ENCODE measurements around the gene KLC3.

KLC3 gene

GRCh38 chr19:45363861-45364459 is 23.4 kb downstream of the KLC3 start:
- Histone ChIP-seq H3K36me3 (ENCODE audit: control insufficient read depth in 1 of 2, insufficient read depth in 2 of 2, low read depth in 1 of 2, low read length in 2 of 2) (peaks cover 44 to 64% of the 10 kb centered on the region in 2 experiments), H3K9ac (ENCODE audit: low read length) (no peak overlapping the region), H3K4me1 (ENCODE audit: control insufficient read depth, insufficient read depth, low read depth, low read length) (peaks cover 4% of the 10 kb centered on the region), H3K4me3 (ENCODE audit: insufficient read depth in 1 of 2, low read depth in 1 of 2, low read length in 2 of 2) (no peak overlapping the region), H2BK15ac (ENCODE audit: low read depth, poor library complexity, severe bottlenecking) (no peak overlapping the region), H3K4ac (ENCODE audit: low read depth in 1 of 2, low read length in 2 of 2) (no peak overlapping the region), H3K9me3 (ENCODE audit: control insufficient read depth, low read length) (no peaks in the 10 kb centered on the region), H4K91ac (ENCODE audit: low read length) (no peak overlapping the region), H3K18ac (ENCODE audit: low read depth in 1 of 2, low read length in 2 of 2) (no peak overlapping the region), H3K27me3 (ENCODE audit: control insufficient read depth in 1 of 2, insufficient read depth in 1 of 2, low read length in 2 of 2) (no peaks in the 10 kb centered on the region), H3K27ac (ENCODE audit: low read length, poor library complexity, severe bottlenecking) (no peak overlapping the region), H3K4me2 (ENCODE audit: low read length, poor library complexity, severe bottlenecking) (no peak overlapping the region), H2AK5ac (ENCODE audit: low read length, severe bottlenecking) (no peak overlapping the region), H2BK12ac (ENCODE audit: low read length in 2 of 2) (no peak overlapping the region), H3K79me1 (replicated peaks; ENCODE audit: low read length, poor library complexity, severe bottlenecking) (peaks cover 46% of the 10 kb centered on the region), H2BK120ac (ENCODE audit: low read depth, low read length) (no peak overlapping the region), H3K14ac (ENCODE audit: low read length in 2 of 2) (no peak overlapping the region), H2AFZ (ENCODE audit: low read depth, low read length) (no peak overlapping the region), H4K8ac (ENCODE audit: low read length) (no peak overlapping the region), H2BK5ac (ENCODE audit: low read depth, low read length, poor library complexity, severe bottlenecking) (no peak overlapping the region), H3K23ac (ENCODE audit: low read length in 2 of 2) (no peak overlapping the region)
- no peak for DNase-seq
- WGBS, result 95% methylated on average over 31 of the region's 44 CpGs

- Histone ChIP-seq H4K8ac (ENCODE audit: low read length) (no peak overlapping the region), H4K91ac (ENCODE audit: low read length) (no peak overlapping the region), H3K18ac (ENCODE audit: low read depth in 1 of 2, low read length in 2 of 2) (no peak overlapping the region), H3K14ac (ENCODE audit: low read length in 2 of 2) (no peak overlapping the region), H2AFZ (ENCODE audit: low read depth, low read length) (no peak overlapping the region), H3K27ac (ENCODE audit: low read length, poor library complexity, severe bottlenecking) (no peak overlapping the region), H3K4me1 (ENCODE audit: control insufficient read depth, insufficient read depth, low read depth, low read length) (peaks cover 7% of the 10 kb centered on the region), H3K36me3 (ENCODE audit: control insufficient read depth in 1 of 2, insufficient read depth in 2 of 2, low read depth in 1 of 2, low read length in 2 of 2) (peaks cover 36 to 58% of the 10 kb centered on the region in 2 experiments), H2BK15ac (ENCODE audit: low read depth, poor library complexity, severe bottlenecking) (no peak overlapping the region), H2BK12ac (ENCODE audit: low read length in 2 of 2) (no peak overlapping the region), H3K4ac (ENCODE audit: low read depth in 1 of 2, low read length in 2 of 2) (no peak overlapping the region), H2BK120ac (ENCODE audit: low read depth, low read length) (no peak overlapping the region), H2BK5ac (ENCODE audit: low read depth, low read length, poor library complexity, severe bottlenecking) (no peak overlapping the region), H3K27me3 (ENCODE audit: control insufficient read depth in 1 of 2, insufficient read depth in 1 of 2, low read length in 2 of 2) (no peaks in the 10 kb centered on the region), H3K79me1 (replicated peaks; ENCODE audit: low read length, poor library complexity, severe bottlenecking) (peaks cover 44% of the 10 kb centered on the region), H3K9ac (ENCODE audit: low read length) (no peak overlapping the region), H3K4me2 (ENCODE audit: low read length, poor library complexity, severe bottlenecking) (no peak overlapping the region), H3K9me3 (ENCODE audit: control insufficient read depth, low read length) (no peaks in the 10 kb centered on the region), H3K4me3 (ENCODE audit: insufficient read depth in 1 of 2, low read depth in 1 of 2, low read length in 2 of 2) (no peak overlapping the region), H2AK5ac (ENCODE audit: low read length, severe bottlenecking) (no peak overlapping the region), H3K23ac (ENCODE audit: low read length in 2 of 2) (no peak overlapping the region)
- no peak for DNase-seq
- WGBS, result 98% methylated on average over 12 of the region's 12 CpGs
Measured at GRCh38 chr19:45364696-45365095, 24.1 kb downstream of the KLC3 start.

GRCh38 chr19:45368127-45368526 is 27.6 kb downstream of the KLC3 start:
- H4K91ac ChIP-seq (ENCODE audit: low read length), result no peak overlapping the region
- H3K79me1 ChIP-seq (replicated peaks; ENCODE audit: low read length, poor library complexity, severe bottlenecking), result peaks cover 39% of the 10 kb centered on the region
- H3K4me2 ChIP-seq (ENCODE audit: low read length, poor library complexity, severe bottlenecking), result no peak overlapping the region
- no peak overlapping the region for H4K8ac ChIP-seq (ENCODE audit: low read length)
- H2BK12ac ChIP-seq (ENCODE audit: low read length in 2 of 2), result no peak overlapping the region
- H2BK5ac ChIP-seq (ENCODE audit: low read depth, low read length, poor library complexity, severe bottlenecking), result no peak overlapping the region
- no peak for DNase-seq
- H3K14ac ChIP-seq (ENCODE audit: low read length in 2 of 2), result no peak overlapping the region
- H3K27me3 ChIP-seq (ENCODE audit: control insufficient read depth in 1 of 2, insufficient read depth in 1 of 2, low read length in 2 of 2), result no peaks in the 10 kb centered on the region
- peaks cover 15 to 35% of the 10 kb centered on the region in 2 experiments for H3K36me3 ChIP-seq (ENCODE audit: control insufficient read depth in 1 of 2, insufficient read depth in 2 of 2, low read depth in 1 of 2, low read length in 2 of 2)
- no peak overlapping the region for H3K4me3 ChIP-seq (ENCODE audit: insufficient read depth in 1 of 2, low read depth in 1 of 2, low read length in 2 of 2)
- WGBS, result over 99% methylated on average over 4 of the region's 4 CpGs
- no peak overlapping the region for H3K9ac ChIP-seq (ENCODE audit: low read length)
- no peak overlapping the region for H3K18ac ChIP-seq (ENCODE audit: low read depth in 1 of 2, low read length in 2 of 2)
- no peaks in the 10 kb centered on the region for H3K9me3 ChIP-seq (ENCODE audit: control insufficient read depth, low read length)
- no peak overlapping the region for H3K27ac ChIP-seq (ENCODE audit: low read length, poor library complexity, severe bottlenecking)
- no peak overlapping the region for H2BK120ac ChIP-seq (ENCODE audit: low read depth, low read length)
- no peak overlapping the region for H2AFZ ChIP-seq (ENCODE audit: low read depth, low read length)
- H3K4me1 ChIP-seq (ENCODE audit: control insufficient read depth, insufficient read depth, low read depth, low read length), result peaks cover 12% of the 10 kb centered on the region
- no peak overlapping the region for H3K23ac ChIP-seq (ENCODE audit: low read length in 2 of 2)
- no peak overlapping the region for H3K4ac ChIP-seq (ENCODE audit: low read depth in 1 of 2, low read length in 2 of 2)
- H2BK15ac ChIP-seq (ENCODE audit: low read depth, poor library complexity, severe bottlenecking), result no peak overlapping the region
- H2AK5ac ChIP-seq (ENCODE audit: low read length, severe bottlenecking), result no peak overlapping the region

- Histone ChIP-seq H3K9ac (ENCODE audit: low read length) (no peak overlapping the region), H4K8ac (ENCODE audit: low read length) (no peak overlapping the region), H2AK5ac (ENCODE audit: low read length, severe bottlenecking) (no peak overlapping the region), H3K4me3 (ENCODE audit: insufficient read depth in 1 of 2, low read depth in 1 of 2, low read length in 2 of 2) (peak overlapping the region in 1 of 2 experiments; percentile 93), H3K23ac (ENCODE audit: low read length in 2 of 2) (peak overlapping the region in 1 of 2 experiments; percentile 62), H3K4me1 (ENCODE audit: control insufficient read depth, insufficient read depth, low read depth, low read length) (peaks cover 12% of the 10 kb centered on the region), H2AFZ (ENCODE audit: low read depth, low read length) (no peak overlapping the region), H3K36me3 (ENCODE audit: control insufficient read depth in 1 of 2, insufficient read depth in 2 of 2, low read depth in 1 of 2, low read length in 2 of 2) (peaks cover 15 to 28% of the 10 kb centered on the region in 2 experiments), H3K14ac (ENCODE audit: low read length in 2 of 2) (no peak overlapping the region), H3K27me3 (ENCODE audit: control insufficient read depth in 1 of 2, insufficient read depth in 1 of 2, low read length in 2 of 2) (no peaks in the 10 kb centered on the region), H3K9me3 (ENCODE audit: control insufficient read depth, low read length) (no peaks in the 10 kb centered on the region), H3K27ac (ENCODE audit: low read length, poor library complexity, severe bottlenecking) (no peak overlapping the region), H3K79me1 (replicated peaks; ENCODE audit: low read length, poor library complexity, severe bottlenecking) (peaks cover 33% of the 10 kb centered on the region), H3K4me2 (ENCODE audit: low read length, poor library complexity, severe bottlenecking) (no peak overlapping the region), H2BK15ac (ENCODE audit: low read depth, poor library complexity, severe bottlenecking) (no peak overlapping the region), H2BK5ac (ENCODE audit: low read depth, low read length, poor library complexity, severe bottlenecking) (no peak overlapping the region), H3K4ac (ENCODE audit: low read depth in 1 of 2, low read length in 2 of 2) (no peak overlapping the region), H2BK120ac (ENCODE audit: low read depth, low read length) (no peak overlapping the region), H3K18ac (ENCODE audit: low read depth in 1 of 2, low read length in 2 of 2) (no peak overlapping the region), H2BK12ac (ENCODE audit: low read length in 2 of 2) (no peak overlapping the region), H4K91ac (ENCODE audit: low read length) (no peak overlapping the region)
- no peak for DNase-seq
- WGBS, result 90% methylated on average over 11 of the region's 11 CpGs
Measured at GRCh38 chr19:45368737-45369340, 28.3 kb downstream of the KLC3 start.
